Measurements from ENCODE around the gene TRPV2. TPM values are rescaled to one million over a fixed set of nuclear protein-coding genes. Genes with fewer than 3 reads are reported as not detected.
"Not testable (repeated sequence)": the region's sequence is repeated elsewhere in the genome, so short reads cannot be mapped to it uniquely, and the experiment has no call there.

Gene TRPV2
- total and polyA plus RNA-seq, 2 experiments from 2014 or later = 1.7 to 3.2 TPM

- Mint-ChIP-seq H3K4me1 (peaks cover 53% of the 10 kb centered on the region), H3K27ac (peak overlapping the region; percentile 99), H3K9me3 (peaks cover 8% of the 10 kb centered on the region; the same call in 2 of the 3 replicates), H3K27me3 (ENCODE audit: insufficient read depth, low read depth, poor library complexity) (peaks cover 75% of the 10 kb centered on the region), H3K36me3 (ENCODE audit: low read depth) (peaks cover 55% of the 10 kb centered on the region), H3K4me3 (peak overlapping the region; percentile 99)
- TF ChIP-seq EZH2 (IDR thresholded peaks at IDR 0.05; ENCODE audit: low read depth, unreplicated experiment) = no peak
- TF ChIP-seq ZNF114 (CRISPR knock-in tag; IDR thresholded peaks at IDR 0.05) = no peak
- TF ChIP-seq, protein P1, sequence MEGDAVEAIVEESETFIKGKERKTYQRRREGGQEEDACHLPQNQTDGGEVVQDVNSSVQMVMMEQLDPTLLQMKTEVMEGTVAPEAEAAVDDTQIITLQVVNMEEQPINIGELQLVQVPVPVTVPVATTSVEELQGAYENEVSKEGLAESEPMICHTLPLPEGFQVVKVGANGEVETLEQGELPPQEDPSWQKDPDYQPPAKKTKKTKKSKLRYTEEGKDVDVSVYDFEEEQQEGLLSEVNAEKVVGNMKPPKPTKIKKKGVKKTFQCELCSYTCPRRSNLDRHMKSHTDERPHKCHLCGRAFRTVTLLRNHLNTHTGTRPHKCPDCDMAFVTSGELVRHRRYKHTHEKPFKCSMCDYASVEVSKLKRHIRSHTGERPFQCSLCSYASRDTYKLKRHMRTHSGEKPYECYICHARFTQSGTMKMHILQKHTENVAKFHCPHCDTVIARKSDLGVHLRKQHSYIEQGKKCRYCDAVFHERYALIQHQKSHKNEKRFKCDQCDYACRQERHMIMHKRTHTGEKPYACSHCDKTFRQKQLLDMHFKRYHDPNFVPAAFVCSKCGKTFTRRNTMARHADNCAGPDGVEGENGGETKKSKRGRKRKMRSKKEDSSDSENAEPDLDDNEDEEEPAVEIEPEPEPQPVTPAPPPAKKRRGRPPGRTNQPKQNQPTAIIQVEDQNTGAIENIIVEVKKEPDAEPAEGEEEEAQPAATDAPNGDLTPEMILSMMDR (conservative IDR thresholded peaks at IDR 0.05; ENCODE audit: low read depth in 2 of 2) = no peak
- Histone ChIP-seq H3K27ac (ENCODE audit: low read depth) (peak overlapping the region; percentile 96), H3K4me2 (peak overlapping the region; percentile 100), H3K4me1 (ENCODE audit: insufficient read depth) (peaks cover 38% of the 10 kb centered on the region), H3K27me3 (ENCODE audit: insufficient read depth) (no peaks in the 10 kb centered on the region), H2AFZ (no peak overlapping the region), H3K36me3 (ENCODE audit: insufficient read depth) (peaks cover 33% of the 10 kb centered on the region), H4K20me1 (replicated peaks; ENCODE audit: insufficient read depth) (peaks cover 25% of the 10 kb centered on the region), H3K9me2 (ENCODE audit: insufficient read depth) (no peaks in the 10 kb centered on the region), H3K4me3 (peak overlapping the region; percentile 100), H3F3A (replicated peaks; ENCODE audit: low read depth) (peaks cover 55% of the 10 kb centered on the region), H3K79me2 (replicated peaks; ENCODE audit: insufficient read depth) (peaks cover 22% of the 10 kb centered on the region)
- DNase-seq (ENCODE audit: low spot score) (no peak), ATAC-seq (no peak)
These were observed 24.0 kb downstream of the TRPV2 start for GRCh38 chr17:16439303-16439791.

- peaks cover 22% of the 10 kb centered on the region for H3K79me2 ChIP-seq (replicated peaks; ENCODE audit: insufficient read depth)
- ATAC-seq (no peak), DNase-seq (ENCODE audit: low spot score) (no peak)
- peaks cover 33% of the 10 kb centered on the region for H3K36me3 ChIP-seq (ENCODE audit: insufficient read depth)
- Mint-ChIP-seq H3K4me3 (peak overlapping the region; percentile 99), H3K27ac (peak overlapping the region; percentile 99), H3K27me3 (ENCODE audit: insufficient read depth, low read depth, poor library complexity) (peaks cover 74% of the 10 kb centered on the region), H3K4me1 (peaks cover 54% of the 10 kb centered on the region), H3K36me3 (ENCODE audit: low read depth) (peaks cover 59% of the 10 kb centered on the region), H3K9me3 (peaks cover 8% of the 10 kb centered on the region; the same call in 2 of the 3 replicates)
- H3F3A ChIP-seq (replicated peaks; ENCODE audit: low read depth) = peaks cover 56% of the 10 kb centered on the region
- H3K4me3 ChIP-seq = peak overlapping the region; percentile 100
- H4K20me1 ChIP-seq (replicated peaks; ENCODE audit: insufficient read depth) = peaks cover 25% of the 10 kb centered on the region
- no peaks in the 10 kb centered on the region for H3K27me3 ChIP-seq (ENCODE audit: insufficient read depth)
- peak overlapping the region; percentile 96 for H3K27ac ChIP-seq (ENCODE audit: low read depth)
- no peak overlapping the region for H2AFZ ChIP-seq
- peak overlapping the region; percentile 100 for H3K4me2 ChIP-seq
- no peaks in the 10 kb centered on the region for H3K9me2 ChIP-seq (ENCODE audit: insufficient read depth)
- H3K4me1 ChIP-seq (ENCODE audit: insufficient read depth) = peaks cover 38% of the 10 kb centered on the region
- TF ChIP-seq, protein P1 (conservative IDR thresholded peaks at IDR 0.05; ENCODE audit: low read depth in 2 of 2) = no peak
- TF ChIP-seq POLR2AphosphoS5 (IDR thresholded peaks at IDR 0.05; ENCODE audit: low read depth) = peak; percentile 9; the same call in 1 of the 2 replicates
These were observed 24.5 kb downstream of the TRPV2 start for GRCh38 chr17:16439811-16440351.

- not testable (repeated sequence) for H3K27me3 ChIP-seq (ENCODE audit: insufficient read depth); H3K9me3 Mint-ChIP-seq; ATAC-seq; DNase-seq (ENCODE audit: low spot score); H3K9me2 ChIP-seq (ENCODE audit: insufficient read depth); H2AFZ ChIP-seq
- Histone ChIP-seq H3K4me2 (peak overlapping the region; percentile 100), H3K4me3 (peak overlapping the region; percentile 100), H3K4me1 (ENCODE audit: insufficient read depth) (peaks cover 38% of the 10 kb centered on the region), H4K20me1 (replicated peaks; ENCODE audit: insufficient read depth) (peaks cover 25% of the 10 kb centered on the region), H3K79me2 (replicated peaks; ENCODE audit: insufficient read depth) (peaks cover 22% of the 10 kb centered on the region), H3K27ac (ENCODE audit: low read depth) (peak overlapping the region; percentile 96), H3K36me3 (ENCODE audit: insufficient read depth) (peaks cover 33% of the 10 kb centered on the region), H3F3A (replicated peaks; ENCODE audit: low read depth) (peaks cover 58% of the 10 kb centered on the region)
- peaks cover 61% of the 10 kb centered on the region for H3K36me3 Mint-ChIP-seq (ENCODE audit: low read depth)
- H3K27ac Mint-ChIP-seq = peak overlapping the region; percentile 99
- peaks cover 53% of the 10 kb centered on the region for H3K4me1 Mint-ChIP-seq
- peaks cover 73% of the 10 kb centered on the region for H3K27me3 Mint-ChIP-seq (ENCODE audit: insufficient read depth, low read depth, poor library complexity)
- peak overlapping the region; percentile 99 for H3K4me3 Mint-ChIP-seq
These were observed 25.0 kb downstream of the TRPV2 start for GRCh38 chr17:16440354-16440753.

All from GM23338 (cell line).